MM.1S (cell line): ENCODE results near the gene KIAA0513.

Experiments used
- DNase-seq: peaks from one replicate; pipeline ENCODE4 v3.0.0-alpha.2; 2015
- H2AFZ ChIP-seq: fragments of 300-600 bp; sonication (generic); 2 replicates; pipeline ENCODE4 v1.6.0; 2016; ENCODE audit warnings: antibody characterized with exemption, low read length
- H3F3A ChIP-seq: fragments of 300-600 bp; sonication (generic); 2 replicates; pipeline ENCODE4 v1.6.1; 2016; ENCODE audit warnings: mild to moderate bottlenecking, antibody characterized with exemption, low read length, moderate library complexity, mixed read lengths; ENCODE audit not compliant: insufficient read depth
- H3K27ac ChIP-seq: fragments of 300-600 bp; sonication (generic); 2 replicates; pipeline ENCODE4 v1.5.1; 2016; ENCODE audit warnings: mild to moderate bottlenecking, low read length
- H3K27me3 ChIP-seq: fragments of 300-600 bp; sonication (generic); replicated peaks from 2 replicates; pipeline ENCODE4 v1.6.0; 2016; ENCODE audit warnings: low read length; ENCODE audit not compliant: insufficient read depth
- H3K36me3 ChIP-seq: fragments of 300-600 bp; sonication (generic); replicated peaks from 2 replicates; pipeline ENCODE4 v1.6.1; 2016; ENCODE audit warnings: mild to moderate bottlenecking, low read length, mixed read lengths; ENCODE audit not compliant: insufficient read depth
- H3K4me1 ChIP-seq: fragments of 300-600 bp; sonication (generic); 2 replicates; pipeline ENCODE4 v1.6.1; 2016; ENCODE audit warnings: low read length, mixed read lengths
- H3K4me2 ChIP-seq: fragments of 300-600 bp; sonication (generic); 2 replicates; pipeline ENCODE4 v1.6.0; 2016; ENCODE audit warnings: low read depth, low read length
- H3K4me3 ChIP-seq: fragments of 300-600 bp; sonication (generic); 2 replicates; pipeline ENCODE4 v1.5.1; 2016; ENCODE audit warnings: low read length, mixed read lengths
- H3K79me2 ChIP-seq: fragments of 300-600 bp; sonication (generic); 2 replicates; pipeline ENCODE4 v1.6.1; 2016; ENCODE audit warnings: mixed run types, low read length, mixed read lengths
- H3K9ac ChIP-seq: fragments of 300-600 bp; sonication (generic); 2 replicates; pipeline ENCODE4 v1.6.1; 2016; ENCODE audit warnings: low read length, mixed read lengths
- H3K9me2 ChIP-seq: fragments of 300-600 bp; sonication (generic); replicated peaks from 2 replicates; pipeline ENCODE4 v1.6.1; 2016; ENCODE audit warnings: mild to moderate bottlenecking, low read length, mixed read lengths; ENCODE audit not compliant: insufficient read depth
- H3K9me3 ChIP-seq: fragments of 300-600 bp; sonication (generic); replicated peaks from 2 replicates; pipeline ENCODE4 v1.6.1; 2016; ENCODE audit warnings: mild to moderate bottlenecking, low read length, mixed read lengths; ENCODE audit not compliant: insufficient read depth
- H4K20me1 ChIP-seq: fragments of 300-600 bp; sonication (generic); 2 replicates; pipeline ENCODE4 v1.6.1; 2016; ENCODE audit warnings: mild to moderate bottlenecking, low read length, moderate library complexity, mixed read lengths; ENCODE audit not compliant: insufficient read depth
- EZH2 ChIP-seq: fragments of 300-600 bp; sonication (generic); optimal IDR thresholded peaks from 2 replicates; pipeline ENCODE3; 2017; ENCODE audit warnings: low read depth, mild to moderate bottlenecking, antibody characterized with exemption, low read length, mixed read lengths
- EZH2phosphoT487 ChIP-seq: fragments of 300-600 bp; sonication (generic); IDR thresholded peaks from 2 replicates; pipeline ENCODE4 v1.6.1; 2018; ENCODE audit warnings: antibody characterized with exemption, low read length
- TF ChIP-seq, protein P1 (sequence below): fragments of 300-600 bp; sonication (generic); IDR thresholded peaks from 2 replicates; pipeline ENCODE4 v1.5.1; 2016; ENCODE audit warnings: antibody characterized with exemption, low read length, mixed read lengths

The KIAA0513 gene

DNA sequence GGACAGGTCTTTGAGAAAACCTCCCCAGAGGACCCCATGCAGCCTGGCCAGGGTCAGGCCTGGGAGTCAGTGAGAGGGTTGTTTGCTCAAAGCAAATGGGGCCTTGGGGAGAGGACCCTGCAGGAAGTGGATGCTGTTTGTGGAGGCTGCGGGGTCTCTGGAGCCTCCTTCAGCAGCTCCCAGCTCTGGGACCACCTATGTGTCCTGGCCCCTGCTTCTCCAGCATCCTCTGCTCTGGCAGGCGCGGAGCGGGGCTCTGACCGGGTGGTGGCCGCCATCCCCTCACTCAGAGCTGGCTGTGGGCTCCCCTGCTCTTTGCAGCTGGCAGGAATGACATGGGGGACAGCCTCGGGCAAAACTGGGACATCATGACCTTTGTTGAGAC is 114.5 kb downstream of the KIAA0513 start:
- H3K4me3 ChIP-seq: no peak overlapping the region
- H3K27ac ChIP-seq: no peak overlapping the region
- H3F3A ChIP-seq: no peaks in the 10 kb centered on the region
- TF ChIP-seq EZH2phosphoT487 (no peak), EZH2 (no peak)
- TF ChIP-seq, protein P1, sequence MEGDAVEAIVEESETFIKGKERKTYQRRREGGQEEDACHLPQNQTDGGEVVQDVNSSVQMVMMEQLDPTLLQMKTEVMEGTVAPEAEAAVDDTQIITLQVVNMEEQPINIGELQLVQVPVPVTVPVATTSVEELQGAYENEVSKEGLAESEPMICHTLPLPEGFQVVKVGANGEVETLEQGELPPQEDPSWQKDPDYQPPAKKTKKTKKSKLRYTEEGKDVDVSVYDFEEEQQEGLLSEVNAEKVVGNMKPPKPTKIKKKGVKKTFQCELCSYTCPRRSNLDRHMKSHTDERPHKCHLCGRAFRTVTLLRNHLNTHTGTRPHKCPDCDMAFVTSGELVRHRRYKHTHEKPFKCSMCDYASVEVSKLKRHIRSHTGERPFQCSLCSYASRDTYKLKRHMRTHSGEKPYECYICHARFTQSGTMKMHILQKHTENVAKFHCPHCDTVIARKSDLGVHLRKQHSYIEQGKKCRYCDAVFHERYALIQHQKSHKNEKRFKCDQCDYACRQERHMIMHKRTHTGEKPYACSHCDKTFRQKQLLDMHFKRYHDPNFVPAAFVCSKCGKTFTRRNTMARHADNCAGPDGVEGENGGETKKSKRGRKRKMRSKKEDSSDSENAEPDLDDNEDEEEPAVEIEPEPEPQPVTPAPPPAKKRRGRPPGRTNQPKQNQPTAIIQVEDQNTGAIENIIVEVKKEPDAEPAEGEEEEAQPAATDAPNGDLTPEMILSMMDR: no peak
- H3K9ac ChIP-seq: no peak overlapping the region
- H3K9me3 ChIP-seq: no peaks in the 10 kb centered on the region
- H3K4me1 ChIP-seq: no peaks in the 10 kb centered on the region
- H3K9me2 ChIP-seq: no peaks in the 10 kb centered on the region
- H3K27me3 ChIP-seq: peaks cover 40% of the 10 kb centered on the region
- no peaks in the 10 kb centered on the region for H3K36me3 ChIP-seq
- H3K4me2 ChIP-seq: no peak overlapping the region
- no peaks in the 10 kb centered on the region for H3K79me2 ChIP-seq
- no peak for DNase-seq
- H4K20me1 ChIP-seq: no peaks in the 10 kb centered on the region
- H2AFZ ChIP-seq: no peak overlapping the region

DNA sequence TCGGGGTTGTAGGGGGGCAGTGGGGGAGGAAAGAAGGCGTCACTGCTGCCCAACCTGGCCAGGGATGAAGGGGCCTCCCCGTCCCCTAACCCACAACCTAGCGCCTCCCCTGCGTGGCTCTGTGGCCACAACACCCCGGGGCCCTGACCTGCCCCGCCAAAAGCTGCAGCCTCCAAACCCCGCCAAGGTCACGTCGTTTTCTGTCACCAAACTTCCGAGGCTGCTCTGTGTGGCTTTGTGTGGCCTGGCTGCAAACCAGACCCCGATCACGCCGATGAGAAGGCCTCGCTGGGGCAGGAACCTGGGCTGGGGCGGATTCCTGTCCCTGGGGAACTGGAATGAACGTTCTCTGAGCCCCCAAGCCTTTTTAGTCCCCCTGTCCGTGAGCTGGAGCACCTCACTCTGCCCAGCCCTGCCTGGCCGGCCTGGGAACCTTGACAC is 115.2 kb downstream of the KIAA0513 start:
- TF ChIP-seq EZH2 (no peak), EZH2phosphoT487 (no peak)
- TF ChIP-seq, protein P1: no peak
- no peak overlapping the region for H3K9ac ChIP-seq

More for the DNA sequence above, 115.2 kb downstream of the KIAA0513 start:
- Histone ChIP-seq H2AFZ (no peak overlapping the region), H3K4me2 (no peak overlapping the region), H3K4me3 (no peak overlapping the region), H3K4me1 (no peaks in the 10 kb centered on the region), H3K9me2 (no peaks in the 10 kb centered on the region), H3K79me2 (no peaks in the 10 kb centered on the region), H3K36me3 (no peaks in the 10 kb centered on the region), H3K27ac (no peak overlapping the region), H3K27me3 (peaks cover 47% of the 10 kb centered on the region), H4K20me1 (no peaks in the 10 kb centered on the region), H3K9me3 (no peaks in the 10 kb centered on the region), H3F3A (no peaks in the 10 kb centered on the region)
- DNase-seq: no peak
